GM12878 (cell line): ENCODE data around the gene THTPA. TPM values are rescaled to one million over a fixed set of nuclear protein-coding genes. Genes with fewer than 3 reads are reported as not detected.

Experiments
- ATAC-seq: fragments of 200-7000 bp; cut with Tn5 transposase; 3 replicates; pipeline ENCODE4 v1.9.1; 2020; ENCODE audit warnings: mild to moderate bottlenecking, moderate library complexity
- BruUV-seq: library from RNA; stranded (reverse); fragments of 400-500 nt; replicated peaks from 2 replicates; lab custom pipeline; 2021; lab: Mats Ljungman, UMichigan
- CTCF ChIA-PET: fragments of 300-600 bp; sonication (Branson Sonifier 250); formaldehyde crosslinking; extraction: SDS; loops from one replicate; lab custom pipeline; 2021; ENCODE audit warnings: inconsistent platforms; lab: Yijun Ruan, JAX
- POLR2A ChIA-PET: fragments of 350-600 bp; formaldehyde crosslinking; extraction: SDS; loops from one replicate; lab custom pipeline; 2021; ENCODE audit warnings: inconsistent platforms; lab: Charles Lee
- RAD21 ChIA-PET: fragments of 300-600 bp; sonication (Branson Sonifier 250); formaldehyde crosslinking; loops from one replicate; lab custom pipeline; 2023; ENCODE audit warnings: antibody characterized with exemption; ENCODE audit not compliant: unreplicated experiment; lab: Charles Lee
- SMC1A ChIA-PET: fragments of 300-600 bp; sonication (Branson Sonifier 250); formaldehyde crosslinking; loops from one replicate; lab custom pipeline; 2023; ENCODE audit not compliant: unreplicated experiment, uncharacterized antibody; lab: Charles Lee
- DNase-seq: peaks from one replicate; pipeline ENCODE4 v3.0.0-alpha.2; 2011; ENCODE audit warnings: low read depth, low spot score
- FAIRE-seq: peaks from 3 replicates; lab custom pipeline; 2011; peaks lifted over from hg19 to GRCh38; lab: Jason Lieb, UNC
- H2AFZ ChIP-seq: 2 replicates; pipeline ENCODE4 v1.6.0; 2011; ENCODE audit warnings: low read depth, low read length, control low read depth; ENCODE audit not compliant: control insufficient read depth
- H3K27ac ChIP-seq: 2 replicates; pipeline ENCODE4 v1.5.1; 2011; ENCODE audit warnings: control low read depth; ENCODE audit not compliant: control insufficient read depth, insufficient read depth
- H3K27me3 ChIP-seq, 2 experiments: replicated peaks in 1 of 2; 2 replicates each; pipeline versions ENCODE4 v1.6.0 to v1.6.1; 2011; ENCODE audit warnings: low read length in 1 of 2; ENCODE audit not compliant: control insufficient read depth in 2 of 2, insufficient read depth in 2 of 2
- H3K36me3 ChIP-seq, 2 experiments: 2 replicates each; pipeline ENCODE4 v1.5.1; 2011; ENCODE audit warnings: low read length in 1 of 2; ENCODE audit not compliant: control insufficient read depth in 2 of 2, insufficient read depth in 2 of 2
- H3K4me1 ChIP-seq: 2 replicates; pipeline ENCODE4 v1.6.1; 2011; ENCODE audit warnings: mild to moderate bottlenecking, low read length, moderate library complexity, mixed read lengths; ENCODE audit not compliant: control insufficient read depth, insufficient read depth
- H3K4me2 ChIP-seq: 2 replicates; pipeline ENCODE4 v1.6.0; 2011; ENCODE audit warnings: control low read depth; ENCODE audit not compliant: control insufficient read depth, insufficient read depth
- H3K4me3 ChIP-seq: fragments of 200-600 bp; sonication (generic); 2 replicates; pipeline ENCODE4 v1.5.1; 2016
- H3K79me2 ChIP-seq: 2 replicates; pipeline ENCODE4 v1.6.0; 2011; ENCODE audit warnings: low read length; ENCODE audit not compliant: control insufficient read depth, insufficient read depth
- H3K9ac ChIP-seq: 2 replicates; pipeline ENCODE4 v1.8.0; 2011; ENCODE audit warnings: low read length, control low read depth, mixed read lengths; ENCODE audit not compliant: control insufficient read depth, insufficient read depth
- H3K9me3 ChIP-seq: replicated peaks from 3 replicates; pipeline ENCODE4 v1.5.1; 2011; ENCODE audit warnings: mild to moderate bottlenecking, low read length; ENCODE audit not compliant: control insufficient read depth, insufficient read depth
- H4K20me1 ChIP-seq: 2 replicates; pipeline ENCODE4 v1.6.0; 2011; ENCODE audit not compliant: control insufficient read depth, insufficient read depth
- BRCA1 ChIP-seq: IDR thresholded peaks from 2 replicates; pipeline ENCODE4 v1.6.1; 2011; ENCODE audit warnings: low read depth, low read length, improper control_type of control experiment
- CREB1 ChIP-seq: IDR thresholded peaks from 2 replicates; pipeline ENCODE4 v1.6.1; 2012; ENCODE audit warnings: low read depth, mild to moderate bottlenecking, inconsistent platforms
- E4F1 ChIP-seq: fragments of 450-650 bp; IDR thresholded peaks from 2 replicates; pipeline ENCODE4 v1.6.1; 2018; ENCODE audit warnings: borderline replicate concordance, mild to moderate bottlenecking; ENCODE audit not compliant: partially characterized antibody
- IKZF2 ChIP-seq, 2 experiments: fragments of 450-650 bp; IDR thresholded peaks; 2 replicates each; pipeline ENCODE4 v1.6.1; 2017; ENCODE audit warnings: mild to moderate bottlenecking in 2 of 2, moderate library complexity in 2 of 2
- MAX ChIP-seq: IDR thresholded peaks from 2 replicates; pipeline ENCODE4 v1.6.1; 2012; ENCODE audit warnings: low read depth, low read length, improper control_type of control experiment
- NR2C2 ChIP-seq: IDR thresholded peaks from 2 replicates; pipeline ENCODE4 v1.6.1; 2011; ENCODE audit warnings: borderline replicate concordance, low read depth; ENCODE audit not compliant: control insufficient read depth, insufficient read length
- NR2F1 ChIP-seq: fragments of 450-650 bp; conservative IDR thresholded peaks from 2 replicates; pipeline ENCODE4 v1.6.1; 2017; ENCODE audit warnings: mild to moderate bottlenecking
- POLR2A ChIP-seq: IDR thresholded peaks from 2 replicates; pipeline ENCODE4 v1.6.1; 2011; ENCODE audit warnings: low read depth, mild to moderate bottlenecking, low read length
- RAD21 ChIP-seq: IDR thresholded peaks from 2 replicates; pipeline ENCODE4 v1.6.1; 2011; ENCODE audit warnings: mild to moderate bottlenecking, low read depth, low read length, moderate library complexity; ENCODE audit not compliant: insufficient read depth
- RAD51 ChIP-seq: fragments of 450-650 bp; IDR thresholded peaks from 2 replicates; pipeline ENCODE4 v1.6.1; 2016; ENCODE audit warnings: moderate library complexity, mild to moderate bottlenecking, inconsistent platforms
- SREBF2 ChIP-seq: IDR thresholded peaks from 2 replicates; pipeline ENCODE4 v1.6.1; 2012; ENCODE audit warnings: mild to moderate bottlenecking, low read length
- TARDBP ChIP-seq: IDR thresholded peaks from 2 replicates; pipeline ENCODE4 v1.6.1; 2016; ENCODE audit warnings: borderline replicate concordance
- TBL1XR1 ChIP-seq: IDR thresholded peaks from 2 replicates; pipeline ENCODE4 v1.6.1; 2012; ENCODE audit warnings: low read depth, low read length, improper control_type of control experiment
- YY1 ChIP-seq: IDR thresholded peaks from 2 replicates; pipeline ENCODE4 v1.6.1; 2011; ENCODE audit warnings: low read depth, mild to moderate bottlenecking, low read length
- ZNF274 ChIP-seq: IDR thresholded peaks from one replicate; pipeline ENCODE4 v1.8.0; 2011; ENCODE audit not compliant: insufficient read length, insufficient read depth
- ZZZ3 ChIP-seq: IDR thresholded peaks from 2 replicates; pipeline ENCODE4 v1.6.1; 2011; ENCODE audit warnings: low read depth; ENCODE audit not compliant: control insufficient read depth, insufficient read length
- WGBS: methylation state at CpG from one replicate; pipeline ENCODE4 v1.1.6; 2016; ENCODE audit warnings: low lambda C conversion rate; ENCODE audit not compliant: insufficient replicate concordance, insufficient coverage; ENCODE audit errors: missing lambda C conversion rate; 5-methylcytosine and 5-hydroxymethylcytosine counted together
- in situ Hi-C: fragments of 300-500 bp; cut with MboI; formaldehyde crosslinking; loops from 9 replicates; pipeline ENCODE4 v1.14.3; 2018; ENCODE audit warnings: mixed read lengths
- intact Hi-C: fragments of 100-400 bp; cut with micrococcal nuclease; formaldehyde crosslinking; loops from one replicate; pipeline ENCODE4 v1.14.2; 2022; ENCODE audit not compliant: unreplicated experiment
- polyA plus RNA-seq, 11 experiments: library from polyadenylated mRNA; depleted of rRNA in 4 of 11; unstranded in 6 of 11; stranded (reverse) in 5 of 11; fragments of >200 nt; fragmentation: Nextera tagmentation in 4 of 11; fragmentation: Illumina TruSeq in 1 of 11; extraction: Ambion mirVana in 4 of 11; extraction: Trizol in 1 of 11; gene quantifications; 1 replicate in 1 of 11; 2 replicates in 10 of 11; pipeline versions ENCODE4 v1.2.1 to v1.2.3, GENCODE V29; 2011 to 2016; ENCODE audit warnings: inconsistent platforms in 2 of 11, missing spikeins in 2 of 11, low read depth in 1 of 11
- total RNA-seq, 4 experiments: library from RNA; depleted of rRNA in 3 of 4; stranded (reverse); fragments of >200 nt in 3 of 4; fragmentation: Illumina TruSeq in 1 of 4; extraction: Trizol in 1 of 4; gene quantifications; 2 replicates each; pipeline versions ENCODE4 v1.2.1 to v1.2.3, GENCODE V29; 2013 to 2021

The THTPA gene
- total and polyA plus RNA-seq, 10 of the 15 experiments (the other 5 are each of a cell fraction or from before 2014, with no cell fraction given), result 3.1 to 24.9 (median 12.8) TPM

- Histone ChIP-seq H4K20me1 (no peaks in the 10 kb centered on the region), H3K9ac (no peak overlapping the region), H3K4me1 (peaks cover 14% of the 10 kb centered on the region), H3K27me3 (peaks cover 0 to 2% of the 10 kb centered on the region in 2 experiments; a peak in 2 of 4 replicates), H3K4me3 (no peak overlapping the region), H3K79me2 (no peaks in the 10 kb centered on the region; the same call in 1 of the 2 replicates), H3K9me3 (no peaks in the 10 kb centered on the region), H3K4me2 (no peak overlapping the region), H3K27ac (no peak overlapping the region), H2AFZ (no peak overlapping the region), H3K36me3 (no peaks in the 10 kb centered on the region)
- FAIRE-seq (no peak), DNase-seq (no peak), ATAC-seq (no peak)
- RAD21 ChIA-PET, result no interaction called here
- POLR2A ChIA-PET, result interaction anchor here (0.6 kb wide), 1 partner anchor 467 kb away, joined by 3 read pairs; no protein-coding TSS in a partner anchor
- intact Hi-C loops (no loop called here), in situ Hi-C loops (no loop called here)
- TF ChIP-seq E4F1, result no peak
- no peak for TF ChIP-seq CREB1
- no peak for TF ChIP-seq TBL1XR1
- TF ChIP-seq YY1, result no peak
- no peak for TF ChIP-seq ZNF274
- no peak for TF ChIP-seq MAX
- TF ChIP-seq TARDBP, result no peak
- no peak for TF ChIP-seq SREBF2
- TF ChIP-seq IKZF2 (IDR thresholded peaks at IDR 0.05), result no peak
- no peak for TF ChIP-seq RAD21
- no peak for TF ChIP-seq POLR2A
- TF ChIP-seq BRCA1, result no peak
- TF ChIP-seq NR2C2, result no peak
- no peak for TF ChIP-seq ZZZ3
- no peak for TF ChIP-seq RAD51
- no peak for TF ChIP-seq NR2F1
- no TSS peak for BruUV-seq
- WGBS, result 47% methylated on average over 4 of the region's 4 CpGs
- CTCF ChIA-PET, result interaction anchor here (0.6 to 1.5 kb wide), 3 partner anchors 13 to 672 kb away, joined by 3 to 5 read pairs (median 3); no protein-coding TSS in a partner anchor
- SMC1A ChIA-PET, result no interaction called here
These were observed 16.4 kb downstream of the THTPA start for GRCh38 chr14:23572524-23572828.
